Caco-2 (cell line): Measurements from ENCODE around the gene UCMA. TPM values are rescaled to one million over a fixed set of nuclear protein-coding genes. Genes with fewer than 3 reads are reported as not detected.

Experiments used
- BruUV-seq: library from RNA; stranded (reverse); fragments of 400-500 nt; replicated peaks from 2 replicates; lab custom pipeline; 2021; lab: Mats Ljungman, UMichigan
- CTCF ChIA-PET: fragments of 300-600 bp; sonication (Branson Sonifier 250); formaldehyde crosslinking; loops from one replicate; lab custom pipeline; 2022; ENCODE audit warnings: antibody characterized with exemption; lab: Charles Lee
- POLR2A ChIA-PET: fragments of 300-600 bp; sonication (Branson Sonifier 250); formaldehyde crosslinking; loops from one replicate; lab custom pipeline; 2022; ENCODE audit warnings: antibody characterized with exemption; lab: Charles Lee
- DNase-seq, 2 experiments: peaks; one replicate each; pipeline versions ENCODE4 v3.0.0 to v3.0.0-alpha.2; 2020 to 2022
- H3K27me3 ChIP-seq: replicated peaks from 2 replicates; pipeline ENCODE4 v1.6.0; 2011; ENCODE audit warnings: low read length; ENCODE audit not compliant: control insufficient read depth, insufficient read depth
- H3K36me3 ChIP-seq: 2 replicates; pipeline ENCODE4 v1.5.1; 2011; ENCODE audit warnings: low read length; ENCODE audit not compliant: control insufficient read depth, insufficient read depth
- H3K4me1 ChIP-seq: fragments of 250-450 bp; sonication (Bioruptor Pico); 2 replicates; pipeline ENCODE4 v1.5.1; 2020; ENCODE audit warnings: mild to moderate bottlenecking
- H3K4me3 ChIP-seq: 2 replicates; pipeline ENCODE4 v1.5.1; 2011; ENCODE audit warnings: low read depth, mild to moderate bottlenecking, control low read depth, low read length
- H3K9me3 ChIP-seq: fragments of 250-450 bp; sonication (Bioruptor Pico); 2 replicates; pipeline ENCODE4 v1.5.1; 2020; ENCODE audit warnings: mild to moderate bottlenecking, moderate library complexity
- H3K27ac Mint-ChIP-seq: one replicate; pipeline ENCODE4 v1.8.0; 2022; ENCODE audit warnings: mixed read lengths; ENCODE audit not compliant: unreplicated experiment
- H3K27me3 Mint-ChIP-seq: one replicate; pipeline ENCODE4 v1.8.0; 2022; ENCODE audit warnings: mixed read lengths; ENCODE audit not compliant: insufficient read depth, unreplicated experiment
- H3K36me3 Mint-ChIP-seq: one replicate; pipeline ENCODE4 v1.8.0; 2022; ENCODE audit warnings: mild to moderate bottlenecking, mixed read lengths; ENCODE audit not compliant: insufficient read depth, unreplicated experiment
- H3K4me1 Mint-ChIP-seq: one replicate; pipeline ENCODE4 v1.8.0; 2022; ENCODE audit warnings: low read depth, mixed read lengths; ENCODE audit not compliant: unreplicated experiment
- H3K4me3 Mint-ChIP-seq: one replicate; pipeline ENCODE4 v1.8.0; 2022; ENCODE audit warnings: mild to moderate bottlenecking, moderate library complexity, mixed read lengths; ENCODE audit not compliant: unreplicated experiment
- H3K9me3 Mint-ChIP-seq: one replicate; pipeline ENCODE4 v1.8.0; 2022; ENCODE audit warnings: mixed read lengths; ENCODE audit not compliant: unreplicated experiment
- intact Hi-C: fragments of 100-400 bp; cut with micrococcal nuclease; formaldehyde crosslinking; loops from one replicate; pipeline ENCODE4 v1.10.0; 2022; ENCODE audit not compliant: unreplicated experiment
- total RNA-seq: library from RNA; stranded (reverse); gene quantifications from 2 replicates; pipeline ENCODE4 v1.2.3, GENCODE V29; 2022
- TF ChIP-seq, protein P1 (sequence below), 2 experiments: fragments of 200-600 bp in 1 of 2; IDR thresholded peaks; 1 replicate in 1 of 2; 2 replicates in 1 of 2; pipeline versions ENCODE4 v1.5.1 to v1.8.0; 2011 to 2022; ENCODE audit warnings: antibody characterized with exemption in 1 of 2, control low read depth in 1 of 2, inconsistent platforms in 1 of 2, low read depth in 1 of 2, low read length in 1 of 2, mild to moderate bottlenecking in 1 of 2, moderate library complexity in 1 of 2; ENCODE audit not compliant: insufficient read depth in 1 of 2, severe bottlenecking in 1 of 2, unreplicated experiment in 1 of 2

UCMA gene
- total RNA-seq, 1 experiment from 2014 or later, result not detected

- Mint-ChIP-seq H3K4me3 (no peak overlapping the region), H3K9me3 (no peaks in the 10 kb centered on the region), H3K36me3 (peaks cover 50% of the 10 kb centered on the region), H3K27me3 (no peaks in the 10 kb centered on the region), H3K4me1 (no peaks in the 10 kb centered on the region), H3K27ac (no peak overlapping the region)
- no TSS peak for BruUV-seq
- Histone ChIP-seq H3K4me1 (no peaks in the 10 kb centered on the region), H3K27me3 (no peaks in the 10 kb centered on the region), H3K9me3 (no peaks in the 10 kb centered on the region), H3K36me3 (peaks cover 1% of the 10 kb centered on the region), H3K4me3 (no peak overlapping the region)
- TF ChIP-seq, protein P1, sequence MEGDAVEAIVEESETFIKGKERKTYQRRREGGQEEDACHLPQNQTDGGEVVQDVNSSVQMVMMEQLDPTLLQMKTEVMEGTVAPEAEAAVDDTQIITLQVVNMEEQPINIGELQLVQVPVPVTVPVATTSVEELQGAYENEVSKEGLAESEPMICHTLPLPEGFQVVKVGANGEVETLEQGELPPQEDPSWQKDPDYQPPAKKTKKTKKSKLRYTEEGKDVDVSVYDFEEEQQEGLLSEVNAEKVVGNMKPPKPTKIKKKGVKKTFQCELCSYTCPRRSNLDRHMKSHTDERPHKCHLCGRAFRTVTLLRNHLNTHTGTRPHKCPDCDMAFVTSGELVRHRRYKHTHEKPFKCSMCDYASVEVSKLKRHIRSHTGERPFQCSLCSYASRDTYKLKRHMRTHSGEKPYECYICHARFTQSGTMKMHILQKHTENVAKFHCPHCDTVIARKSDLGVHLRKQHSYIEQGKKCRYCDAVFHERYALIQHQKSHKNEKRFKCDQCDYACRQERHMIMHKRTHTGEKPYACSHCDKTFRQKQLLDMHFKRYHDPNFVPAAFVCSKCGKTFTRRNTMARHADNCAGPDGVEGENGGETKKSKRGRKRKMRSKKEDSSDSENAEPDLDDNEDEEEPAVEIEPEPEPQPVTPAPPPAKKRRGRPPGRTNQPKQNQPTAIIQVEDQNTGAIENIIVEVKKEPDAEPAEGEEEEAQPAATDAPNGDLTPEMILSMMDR (IDR thresholded peaks at IDR 0.05; ENCODE audit: insufficient read depth in 1 of 2, low read depth in 1 of 2, low read length in 1 of 2, severe bottlenecking in 1 of 2, unreplicated experiment in 1 of 2), result no peak
- POLR2A ChIA-PET, result no interaction called here
- no peak for DNase-seq
- CTCF ChIA-PET, result interaction anchor here (0.7 to 1.0 kb wide), 2 partner anchors 96 to 235 kb away, joined by 4 to 7 read pairs; no protein-coding TSS in a partner anchor
- intact Hi-C loops, result loop anchor here (1.0 kb wide), 1 partner anchor 96 kb away; no protein-coding TSS in a partner anchor
Observed at GRCh38 chr10:13206091-13206490, 28.1 kb downstream of the UCMA start.

- no peak overlapping the region for H3K4me3 ChIP-seq
- peaks cover 2% of the 10 kb centered on the region for H3K36me3 ChIP-seq
- peaks cover 61% of the 10 kb centered on the region for H3K36me3 Mint-ChIP-seq
- no peaks in the 10 kb centered on the region for H3K4me1 ChIP-seq
- no peaks in the 10 kb centered on the region for H3K9me3 ChIP-seq
- ChIA-PET CTCF (no interaction called here), POLR2A (no interaction called here)
- no peak for DNase-seq
- H3K27ac Mint-ChIP-seq, result no peak overlapping the region
- intact Hi-C loops, result no loop called here
- BruUV-seq, result no TSS peak
- no peaks in the 10 kb centered on the region for H3K9me3 Mint-ChIP-seq
- no peaks in the 10 kb centered on the region for H3K4me1 Mint-ChIP-seq
- H3K27me3 Mint-ChIP-seq, result no peaks in the 10 kb centered on the region
- TF ChIP-seq, protein P1 (IDR thresholded peaks at IDR 0.05; ENCODE audit: insufficient read depth in 1 of 2, low read depth in 1 of 2, low read length in 1 of 2, severe bottlenecking in 1 of 2, unreplicated experiment in 1 of 2), result no peak
- no peaks in the 10 kb centered on the region for H3K27me3 ChIP-seq
- no peak overlapping the region for H3K4me3 Mint-ChIP-seq
Observed at GRCh38 chr10:13201132-13201531, 33.0 kb downstream of the UCMA start.

GRCh38 chr10:13195016-13195415 lies 39.2 kb downstream of the UCMA start:
- Histone ChIP-seq H3K4me3 (no peak overlapping the region), H3K27me3 (no peaks in the 10 kb centered on the region), H3K9me3 (no peaks in the 10 kb centered on the region), H3K4me1 (no peaks in the 10 kb centered on the region), H3K36me3 (peaks cover 2% of the 10 kb centered on the region)
- intact Hi-C loops, result no loop called here
- no peaks in the 10 kb centered on the region for H3K27me3 Mint-ChIP-seq
- peaks cover 77% of the 10 kb centered on the region for H3K36me3 Mint-ChIP-seq
- H3K27ac Mint-ChIP-seq, result no peak overlapping the region
- H3K4me3 Mint-ChIP-seq, result no peak overlapping the region
- H3K4me1 Mint-ChIP-seq, result no peaks in the 10 kb centered on the region
- no peaks in the 10 kb centered on the region for H3K9me3 Mint-ChIP-seq
- DNase-seq, result no peak
- ChIA-PET POLR2A (no interaction called here), CTCF (interaction anchor here (0.7 kb wide), 1 partner anchor 654 kb away, joined by 3 read pairs; no protein-coding TSS in a partner anchor)
- TF ChIP-seq, protein P1 (IDR thresholded peaks at IDR 0.05; ENCODE audit: insufficient read depth in 1 of 2, low read depth in 1 of 2, low read length in 1 of 2, severe bottlenecking in 1 of 2, unreplicated experiment in 1 of 2), result no peak
- BruUV-seq, result no TSS peak
